OCI-LY7 (cell line): ENCODE measurements around the gene GATA5. TPM values are rescaled to one million over a fixed set of nuclear protein-coding genes. Genes with fewer than 3 reads are reported as not detected.

Experiments
- BruUV-seq: library from RNA; stranded (reverse); fragments of 400-500 nt; replicated peaks from 2 replicates; lab custom pipeline; 2021; lab: Mats Ljungman, UMichigan
- CTCF ChIA-PET: fragments of 300-600 bp; sonication (Branson Sonifier 250); formaldehyde crosslinking; loops from one replicate; lab custom pipeline; 2022; ENCODE audit warnings: antibody characterized with exemption; ENCODE audit not compliant: unreplicated experiment; lab: Charles Lee
- POLR2A ChIA-PET: fragments of 300-600 bp; sonication (Branson Sonifier 250); formaldehyde crosslinking; loops from one replicate; lab custom pipeline; 2022; ENCODE audit warnings: antibody characterized with exemption; lab: Charles Lee
- DNase-seq: peaks from one replicate; pipeline ENCODE4 v3.0.0-alpha.2; 2015; ENCODE audit warnings: low spot score
- H2AFZ ChIP-seq: fragments of 200-600 bp; sonication (generic), shearing (Covaris generic); 2 replicates; pipeline ENCODE4 v1.6.1; 2014; ENCODE audit warnings: mild to moderate bottlenecking, antibody characterized with exemption, low read length, moderate library complexity
- H3K27ac ChIP-seq: fragments of 200-600 bp; sonication (generic); 2 replicates; pipeline ENCODE4 v1.5.1; 2014; ENCODE audit warnings: mixed run types, low read depth, mild to moderate bottlenecking, moderate library complexity, low read length, inconsistent platforms; ENCODE audit not compliant: poor library complexity, severe bottlenecking
- H3K36me3 ChIP-seq: fragments of 200-600 bp; sonication (generic); 2 replicates; pipeline ENCODE4 v1.6.1; 2014; ENCODE audit warnings: mild to moderate bottlenecking, antibody characterized with exemption, low read length, moderate library complexity, mixed read lengths; ENCODE audit not compliant: insufficient read depth
- H3K4me1 ChIP-seq: fragments of 200-600 bp; sonication (generic); 2 replicates; pipeline ENCODE4 v1.5.1; 2014; ENCODE audit warnings: mild to moderate bottlenecking, low read length; ENCODE audit not compliant: insufficient read depth, poor library complexity, severe bottlenecking
- H3K4me2 ChIP-seq: fragments of 200-600 bp; sonication (generic); 2 replicates; pipeline ENCODE4 v1.6.1; 2014; ENCODE audit warnings: mild to moderate bottlenecking, low read length
- H3K4me3 ChIP-seq: fragments of 200-600 bp; sonication (generic); 2 replicates; pipeline ENCODE4 v1.5.1; 2014; ENCODE audit warnings: mild to moderate bottlenecking, low read depth, low read length; ENCODE audit not compliant: poor library complexity, severe bottlenecking
- H3K79me2 ChIP-seq: fragments of 200-600 bp; sonication (generic); 2 replicates; pipeline ENCODE4 v1.6.1; 2016; ENCODE audit warnings: low read depth, mild to moderate bottlenecking, low read length, moderate library complexity, mixed read lengths; ENCODE audit not compliant: insufficient read depth
- H3K9me2 ChIP-seq: fragments of 200-600 bp; sonication (generic); 2 replicates; pipeline ENCODE4 v1.6.1; 2016; ENCODE audit warnings: mild to moderate bottlenecking, low read length, mixed read lengths; ENCODE audit not compliant: insufficient read depth
- H3K9me3 ChIP-seq: fragments of 200-600 bp; sonication (generic); 2 replicates; pipeline ENCODE4 v1.6.1; 2014; ENCODE audit warnings: mild to moderate bottlenecking, mixed run types, low read length, mixed read lengths
- H4K20me1 ChIP-seq: fragments of 200-600 bp; sonication (generic); 2 replicates; pipeline ENCODE4 v1.6.1; 2014; ENCODE audit warnings: mild to moderate bottlenecking, antibody characterized with exemption, low read length, moderate library complexity, mixed read lengths; ENCODE audit not compliant: insufficient read depth
- CTCF ChIP-seq: fragments of 200-600 bp; sonication (generic); conservative IDR thresholded peaks from 2 replicates; pipeline ENCODE4 v1.5.1; 2014; ENCODE audit warnings: mild to moderate bottlenecking, antibody characterized with exemption, low read length, moderate library complexity, mixed read lengths
- EZH2phosphoT487 ChIP-seq: fragments of 200-600 bp; sonication (generic); IDR thresholded peaks from 2 replicates; pipeline ENCODE4 v1.6.1; 2018; ENCODE audit warnings: low read depth, borderline replicate concordance, mild to moderate bottlenecking, mixed run types, antibody characterized with exemption, low read length, moderate library complexity, mixed read lengths
- intact Hi-C: fragments of 100-400 bp; cut with micrococcal nuclease; formaldehyde crosslinking; loops from one replicate; pipeline ENCODE4 v1.10.0; 2022; ENCODE audit not compliant: unreplicated experiment
- total RNA-seq, 2 experiments: library from RNA; depleted of rRNA in 1 of 2; stranded (reverse); fragments of >200 nt in 1 of 2; shearing (Covaris generic) in 1 of 2; gene quantifications; 2 replicates each; pipeline ENCODE4 v1.2.3, GENCODE V29; 2014 to 2022

The GATA5 gene
- total RNA-seq, 2 experiments from 2014 or later: not detected

- H3K36me3 ChIP-seq: no peaks in the 10 kb centered on the region
- intact Hi-C loops: no loop called here
- ChIA-PET CTCF (no interaction called here), POLR2A (no interaction called here)
- H3K9me3 ChIP-seq: no peaks in the 10 kb centered on the region
- TF ChIP-seq EZH2phosphoT487 (no peak), CTCF (no peak)
- no peaks in the 10 kb centered on the region for H3K4me1 ChIP-seq
- no peaks in the 10 kb centered on the region for H4K20me1 ChIP-seq
- DNase-seq: no peak
- no peaks in the 10 kb centered on the region for H3K9me2 ChIP-seq
- H2AFZ ChIP-seq: no peak overlapping the region
- H3K79me2 ChIP-seq: no peaks in the 10 kb centered on the region
- no peak overlapping the region for H3K4me2 ChIP-seq
- no peak overlapping the region for H3K4me3 ChIP-seq
- no TSS peak for BruUV-seq
- H3K27ac ChIP-seq: no peak overlapping the region
Measured at GRCh38 chr20:62452475-62453095, 23.2 kb downstream of the GATA5 start.

- Histone ChIP-seq H2AFZ (no peak overlapping the region), H3K4me3 (no peak overlapping the region), H3K36me3 (no peaks in the 10 kb centered on the region), H3K4me2 (no peak overlapping the region), H3K27ac (no peak overlapping the region), H3K79me2 (no peaks in the 10 kb centered on the region), H4K20me1 (no peaks in the 10 kb centered on the region), H3K4me1 (no peaks in the 10 kb centered on the region), H3K9me3 (no peaks in the 10 kb centered on the region), H3K9me2 (no peaks in the 10 kb centered on the region)
- POLR2A ChIA-PET: no interaction called here
- no peak for DNase-seq
- CTCF ChIA-PET: no interaction called here
- no TSS peak for BruUV-seq
- no peak for TF ChIP-seq EZH2phosphoT487
- no peak for TF ChIP-seq CTCF
- intact Hi-C loops: no loop called here
Measured at GRCh38 chr20:62451970-62452369, 23.8 kb downstream of the GATA5 start.

- ChIA-PET POLR2A (no interaction called here), CTCF (no interaction called here)
- Histone ChIP-seq H3K4me1 (no peaks in the 10 kb centered on the region), H3K9me2 (no peaks in the 10 kb centered on the region), H3K27ac (no peak overlapping the region), H3K36me3 (no peaks in the 10 kb centered on the region), H3K4me2 (no peak overlapping the region), H3K79me2 (no peaks in the 10 kb centered on the region), H4K20me1 (no peaks in the 10 kb centered on the region), H3K9me3 (no peaks in the 10 kb centered on the region), H2AFZ (no peak overlapping the region), H3K4me3 (no peak overlapping the region)
- TF ChIP-seq CTCF (no peak), EZH2phosphoT487 (no peak)
- BruUV-seq: no TSS peak
- intact Hi-C loops: no loop called here
- DNase-seq: no peak
Measured at GRCh38 chr20:62451156-62451767, 24.5 kb downstream of the GATA5 start.
